IMR-90 (cell line): Measurements from ENCODE around the gene KRTAP13-3.

Experiments used
- BHLHE40 ChIP-seq: fragments of 150-350 bp; IDR thresholded peaks from 2 replicates; pipeline ENCODE4 v1.6.1; 2016; ENCODE audit warnings: mild to moderate bottlenecking, low read depth, low read length
- CTCF ChIP-seq: conservative IDR thresholded peaks from 2 replicates; pipeline ENCODE4 v1.5.1; 2012; ENCODE audit warnings: mild to moderate bottlenecking, low read depth, low read length, improper control_type of control experiment
- ELK1 ChIP-seq: fragments of 150-350 bp; IDR thresholded peaks from 2 replicates; pipeline ENCODE4 v1.6.1; 2016; ENCODE audit warnings: low read depth, mild to moderate bottlenecking, low read length, moderate library complexity, borderline replicate concordance
- FOS ChIP-seq: fragments of 150-350 bp; IDR thresholded peaks from 2 replicates; pipeline ENCODE4 v1.6.1; 2016; ENCODE audit warnings: low read depth, low read length
- MXI1 ChIP-seq: IDR thresholded peaks from 2 replicates; pipeline ENCODE4 v1.6.1; 2012; ENCODE audit warnings: low read depth, mild to moderate bottlenecking, low read length, moderate library complexity, borderline replicate concordance
- NFE2L2 ChIP-seq: fragments of 150-350 bp; IDR thresholded peaks from 2 replicates; pipeline ENCODE4 v1.6.1; 2016; ENCODE audit warnings: low read depth, mild to moderate bottlenecking, low read length
- POLR2A ChIP-seq: IDR thresholded peaks from 2 replicates; pipeline ENCODE4 v1.6.1; 2012; ENCODE audit warnings: mild to moderate bottlenecking, low read depth, low read length
- RAD21 ChIP-seq: IDR thresholded peaks from 2 replicates; pipeline ENCODE4 v1.6.1; 2012; ENCODE audit warnings: low read length, improper control_type of control experiment

- no peak for TF ChIP-seq CTCF
- TF ChIP-seq POLR2A = no peak
- no peak for TF ChIP-seq FOS
- TF ChIP-seq RAD21 = no peak
- TF ChIP-seq MXI1 = no peak
- no peak for TF ChIP-seq NFE2L2
- TF ChIP-seq BHLHE40 = no peak
- TF ChIP-seq ELK1 = no peak
These were observed 18.5 kb upstream of the KRTAP13-3 start for GRCh38 chr21:30444204-30444603.
